Activated CD8-positive, alpha-beta memory T cell treated with anti-CD3 and anti-CD28 coated beads, Interleukin-2, amount 50 U/mL, for 48 hours (primary cell): ENCODE measurements around the gene PYROXD2.
A peak's percentile ranks its signal among the peaks of the same experiment; 100 is the strongest.

Experiments used
- DNase-seq: peaks from one replicate; pipeline ENCODE4 v3.0.0-alpha.2; 2020

Gene PYROXD2

GRCh38 chr10:98433881-98434732 lies 19.1 kb upstream of the PYROXD2 start:
- DNase-seq: no peak

GRCh38 chr10:98433371-98433770 lies 18.4 kb upstream of the PYROXD2 start:
- DNase-seq: no peak

GRCh38 chr10:98432330-98432729 lies 17.3 kb upstream of the PYROXD2 start:
- DNase-seq: no peak

GRCh38 chr10:98431016-98431415 lies 16.0 kb upstream of the PYROXD2 start:
- no peak for DNase-seq

GRCh38 chr10:98430427-98430826 lies 15.4 kb upstream of the PYROXD2 start:
- no peak for DNase-seq

GRCh38 chr10:98429320-98430072 lies 14.5 kb upstream of the PYROXD2 start:
- no peak for DNase-seq

- DNase-seq: peak; percentile 38
These were observed 12.1 kb upstream of the PYROXD2 start for GRCh38 chr10:98427011-98427515.

- peak; percentile 69 for DNase-seq
These were observed 10.8 kb upstream of the PYROXD2 start for GRCh38 chr10:98425511-98426352.

- DNase-seq: peak; percentile 32
These were observed 9.6 kb upstream of the PYROXD2 start for GRCh38 chr10:98424295-98425254.

GRCh38 chr10:98423691-98424120 lies 8.7 kb upstream of the PYROXD2 start:
- no peak for DNase-seq

GRCh38 chr10:98422182-98422581 lies 7.2 kb upstream of the PYROXD2 start:
- DNase-seq: no peak

GRCh38 chr10:98420786-98421185 lies 5.8 kb upstream of the PYROXD2 start:
- no peak for DNase-seq

- DNase-seq: no peak
These were observed 4.7 kb upstream of the PYROXD2 start for GRCh38 chr10:98419469-98420261.

- no peak for DNase-seq
These were observed 3.9 kb upstream of the PYROXD2 start for GRCh38 chr10:98418665-98419468.

GRCh38 chr10:98417973-98418664 lies 3.1 kb upstream of the PYROXD2 start:
- DNase-seq: no peak

GRCh38 chr10:98417481-98417959 lies 2.5 kb upstream of the PYROXD2 start:
- DNase-seq: no peak

- DNase-seq: no peak
These were observed 1.8 kb upstream of the PYROXD2 start for GRCh38 chr10:98416606-98417388.

GRCh38 chr10:98415731-98416119 lies 743 bp upstream of the PYROXD2 start:
- no peak for DNase-seq
